Mesothelial cell of epicardium (in vitro differentiated cells): Measurements from ENCODE around the gene LTBP1. TPM values are rescaled to one million over a fixed set of nuclear protein-coding genes. Genes with fewer than 3 reads are reported as not detected.

Experiments
- DNase-seq, 2 experiments: peaks; one replicate each; pipeline ENCODE4 v3.0.0; 2021; ENCODE audit warnings: low spot score in 2 of 2; ENCODE audit not compliant: unreplicated experiment in 2 of 2
- H3K27ac Mint-ChIP-seq: 2 replicates; pipeline ENCODE4 v1.8.0; 2021; ENCODE audit warnings: mixed read lengths
- H3K27me3 Mint-ChIP-seq: 2 replicates; pipeline ENCODE4 v1.8.0; 2021; ENCODE audit warnings: low read depth, mixed read lengths
- H3K36me3 Mint-ChIP-seq: 2 replicates; pipeline ENCODE4 v1.8.0; 2021; ENCODE audit warnings: mixed read lengths
- H3K4me1 Mint-ChIP-seq: 2 replicates; pipeline ENCODE4 v1.8.0; 2021; ENCODE audit warnings: mixed read lengths
- H3K4me3 Mint-ChIP-seq: 2 replicates; pipeline ENCODE4 v1.8.0; 2021; ENCODE audit warnings: mild to moderate bottlenecking, moderate library complexity, mixed read lengths
- H3K9me3 Mint-ChIP-seq: 2 replicates; pipeline ENCODE4 v1.8.0; 2021; ENCODE audit warnings: mixed read lengths
- total RNA-seq: library from RNA; stranded (reverse); gene quantifications from 3 replicates; pipeline ENCODE4 v1.2.1, GENCODE V29; 2021
- TF ChIP-seq, protein P1 (sequence below): fragments of 200-600 bp; sonication (generic); IDR thresholded peaks from one replicate; pipeline ENCODE4 v1.5.0; 2021; ENCODE audit warnings: antibody characterized with exemption; ENCODE audit not compliant: unreplicated experiment

The LTBP1 gene
- total RNA-seq, 1 donor from 2014 or later = 80.2 TPM

- DNase-seq = no peak
- H3K27ac Mint-ChIP-seq = no peak overlapping the region
- no peaks in the 10 kb centered on the region for H3K27me3 Mint-ChIP-seq
- no peak overlapping the region for H3K4me3 Mint-ChIP-seq
- peaks cover 5% of the 10 kb centered on the region for H3K9me3 Mint-ChIP-seq
- TF ChIP-seq, protein P1, sequence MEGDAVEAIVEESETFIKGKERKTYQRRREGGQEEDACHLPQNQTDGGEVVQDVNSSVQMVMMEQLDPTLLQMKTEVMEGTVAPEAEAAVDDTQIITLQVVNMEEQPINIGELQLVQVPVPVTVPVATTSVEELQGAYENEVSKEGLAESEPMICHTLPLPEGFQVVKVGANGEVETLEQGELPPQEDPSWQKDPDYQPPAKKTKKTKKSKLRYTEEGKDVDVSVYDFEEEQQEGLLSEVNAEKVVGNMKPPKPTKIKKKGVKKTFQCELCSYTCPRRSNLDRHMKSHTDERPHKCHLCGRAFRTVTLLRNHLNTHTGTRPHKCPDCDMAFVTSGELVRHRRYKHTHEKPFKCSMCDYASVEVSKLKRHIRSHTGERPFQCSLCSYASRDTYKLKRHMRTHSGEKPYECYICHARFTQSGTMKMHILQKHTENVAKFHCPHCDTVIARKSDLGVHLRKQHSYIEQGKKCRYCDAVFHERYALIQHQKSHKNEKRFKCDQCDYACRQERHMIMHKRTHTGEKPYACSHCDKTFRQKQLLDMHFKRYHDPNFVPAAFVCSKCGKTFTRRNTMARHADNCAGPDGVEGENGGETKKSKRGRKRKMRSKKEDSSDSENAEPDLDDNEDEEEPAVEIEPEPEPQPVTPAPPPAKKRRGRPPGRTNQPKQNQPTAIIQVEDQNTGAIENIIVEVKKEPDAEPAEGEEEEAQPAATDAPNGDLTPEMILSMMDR = no peak
- peaks cover 9% of the 10 kb centered on the region for H3K4me1 Mint-ChIP-seq
- H3K36me3 Mint-ChIP-seq = peaks cover 18% of the 10 kb centered on the region
These were observed 169.0 kb downstream of the LTBP1 start for GRCh38 chr2:33115728-33116127.

DNA sequence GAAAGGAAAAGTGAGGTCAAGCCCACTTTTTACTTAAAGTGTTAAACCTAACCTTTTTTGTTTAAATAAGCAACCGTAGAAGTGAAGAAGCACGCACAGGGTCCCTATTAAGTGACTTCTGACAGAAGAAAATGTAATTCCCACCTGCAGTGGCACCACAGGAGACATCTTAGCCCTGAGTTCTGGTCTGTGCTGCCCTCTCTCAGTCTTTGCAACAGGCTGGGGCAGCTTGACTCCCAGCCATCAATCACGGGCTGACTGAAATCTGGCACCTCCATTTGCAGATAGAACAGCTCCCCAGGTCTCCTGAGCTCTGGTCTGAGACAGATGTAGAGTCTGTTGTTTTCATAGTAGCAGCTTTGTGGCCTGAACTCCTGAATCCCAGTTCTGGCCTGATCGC is 170.0 kb downstream of the LTBP1 start:
- TF ChIP-seq, protein P1 = no peak
- Mint-ChIP-seq H3K4me3 (no peak overlapping the region), H3K9me3 (peaks cover 5% of the 10 kb centered on the region), H3K4me1 (peaks cover 9% of the 10 kb centered on the region), H3K27me3 (no peaks in the 10 kb centered on the region), H3K36me3 (peaks cover 14% of the 10 kb centered on the region), H3K27ac (no peak overlapping the region)
- DNase-seq = no peak

GRCh38 chr2:33118651-33119050 is 171.9 kb downstream of the LTBP1 start:
- H3K27ac Mint-ChIP-seq = peak overlapping the region; percentile 3
- H3K36me3 Mint-ChIP-seq = peaks cover 12% of the 10 kb centered on the region
- no peak overlapping the region for H3K4me3 Mint-ChIP-seq
- no peak for DNase-seq
- H3K27me3 Mint-ChIP-seq = no peaks in the 10 kb centered on the region
- H3K4me1 Mint-ChIP-seq = peaks cover 6% of the 10 kb centered on the region
- TF ChIP-seq, protein P1 = no peak
- peaks cover 5% of the 10 kb centered on the region for H3K9me3 Mint-ChIP-seq

- TF ChIP-seq, protein P1 = no peak
- Mint-ChIP-seq H3K36me3 (peaks cover 15% of the 10 kb centered on the region), H3K9me3 (peaks cover 5% of the 10 kb centered on the region), H3K27ac (peak overlapping the region; percentile 30), H3K4me3 (no peak overlapping the region), H3K27me3 (no peaks in the 10 kb centered on the region), H3K4me1 (peaks cover 10% of the 10 kb centered on the region)
- no peak for DNase-seq
These were observed 174.7 kb downstream of the LTBP1 start for GRCh38 chr2:33121416-33121815.

- peaks cover 5% of the 10 kb centered on the region for H3K9me3 Mint-ChIP-seq
- peaks cover 15% of the 10 kb centered on the region for H3K36me3 Mint-ChIP-seq
- peaks cover 8% of the 10 kb centered on the region for H3K4me1 Mint-ChIP-seq
- H3K4me3 Mint-ChIP-seq = no peak overlapping the region
- TF ChIP-seq, protein P1 = no peak
- no peak for DNase-seq
- no peaks in the 10 kb centered on the region for H3K27me3 Mint-ChIP-seq
- H3K27ac Mint-ChIP-seq = no peak overlapping the region
These were observed 175.2 kb downstream of the LTBP1 start for GRCh38 chr2:33121925-33122324.

GRCh38 chr2:33122726-33123125 is 176.0 kb downstream of the LTBP1 start:
- Mint-ChIP-seq H3K4me3 (no peak overlapping the region), H3K27ac (no peak overlapping the region), H3K27me3 (no peaks in the 10 kb centered on the region), H3K9me3 (peaks cover 5% of the 10 kb centered on the region), H3K36me3 (peaks cover 10% of the 10 kb centered on the region), H3K4me1 (peaks cover 8% of the 10 kb centered on the region)
- no peak for DNase-seq
- TF ChIP-seq, protein P1 = no peak
